ENCODE data around the gene NOS1.
"Not testable (repeated sequence)": the region's sequence is repeated elsewhere in the genome, so short reads cannot be mapped to it uniquely, and the experiment has no call there.

Gene NOS1

GRCh38 chr12:117262749-117263148 is 98.7 kb downstream of the NOS1 start:
- DNase-seq (ENCODE audit: low spot score), result no peak

- DNase-seq (ENCODE audit: low spot score), result no peak
Observed at GRCh38 chr12:117261247-117261646, 100.2 kb downstream of the NOS1 start.

GRCh38 chr12:117255386-117255785 is 106.0 kb downstream of the NOS1 start:
- no peak for DNase-seq (ENCODE audit: low spot score)

DNA sequence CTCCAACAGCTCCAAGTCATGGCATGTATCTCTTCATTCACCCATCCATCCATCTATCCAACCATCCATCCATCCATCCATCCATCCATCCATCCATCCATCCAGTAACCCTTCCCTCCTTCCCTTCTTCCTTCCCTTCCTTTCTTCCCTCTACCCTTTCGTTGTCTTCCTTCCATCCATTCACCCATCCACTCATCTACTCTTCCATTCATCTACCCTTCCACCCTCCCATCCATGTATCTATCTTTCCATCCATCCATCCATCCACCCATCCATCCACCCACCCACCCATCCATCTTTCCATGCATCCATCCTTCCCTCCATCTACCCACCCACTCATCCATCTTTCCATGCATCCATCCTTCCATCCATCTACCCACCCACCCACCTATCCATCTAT is 117.9 kb downstream of the NOS1 start:
- no peak for DNase-seq (ENCODE audit: low spot score)

- DNase-seq (ENCODE audit: low spot score), result no peak
Observed at GRCh38 chr12:117241697-117242096, 119.7 kb downstream of the NOS1 start.

DNA sequence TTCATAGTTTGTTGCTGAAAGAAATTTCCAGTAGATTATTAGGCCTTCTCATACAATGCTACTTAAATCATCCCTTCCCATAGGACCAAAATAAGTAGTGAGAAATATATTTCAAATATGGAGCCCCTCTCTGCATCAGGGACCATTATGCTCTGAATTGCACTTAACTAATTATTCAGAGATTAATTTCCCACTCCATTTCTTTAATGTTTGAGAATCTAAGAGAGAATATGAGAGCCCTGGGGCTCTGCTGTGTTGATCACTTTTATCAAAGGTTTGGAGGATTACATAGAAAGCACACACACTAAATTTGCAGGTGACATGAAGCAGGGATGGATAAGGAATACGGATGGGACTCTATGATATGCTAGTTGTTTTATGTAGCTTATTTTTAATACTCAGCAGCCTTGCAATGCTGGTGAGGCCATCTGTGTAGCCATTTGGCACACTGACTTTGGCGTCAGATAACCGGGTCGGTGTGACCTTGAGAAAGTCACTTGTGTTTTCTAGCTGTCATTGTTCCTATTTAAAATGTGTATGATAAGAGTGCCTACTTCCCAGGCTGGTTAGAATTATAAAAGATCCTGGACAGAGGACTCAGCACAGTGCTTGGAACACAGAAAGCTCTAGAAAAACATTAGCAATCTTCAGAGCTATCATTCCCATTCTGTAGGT is 121.2 kb downstream of the NOS1 start:
- DNase-seq (ENCODE audit: low spot score), result peak; percentile 2

GRCh38 chr12:117236456-117237001 is 124.9 kb downstream of the NOS1 start:
- DNase-seq (ENCODE audit: low spot score), result peak; percentile 87

- DNase-seq (ENCODE audit: low spot score), result no peak
Observed at GRCh38 chr12:117235261-117235660, 126.2 kb downstream of the NOS1 start.

DNA sequence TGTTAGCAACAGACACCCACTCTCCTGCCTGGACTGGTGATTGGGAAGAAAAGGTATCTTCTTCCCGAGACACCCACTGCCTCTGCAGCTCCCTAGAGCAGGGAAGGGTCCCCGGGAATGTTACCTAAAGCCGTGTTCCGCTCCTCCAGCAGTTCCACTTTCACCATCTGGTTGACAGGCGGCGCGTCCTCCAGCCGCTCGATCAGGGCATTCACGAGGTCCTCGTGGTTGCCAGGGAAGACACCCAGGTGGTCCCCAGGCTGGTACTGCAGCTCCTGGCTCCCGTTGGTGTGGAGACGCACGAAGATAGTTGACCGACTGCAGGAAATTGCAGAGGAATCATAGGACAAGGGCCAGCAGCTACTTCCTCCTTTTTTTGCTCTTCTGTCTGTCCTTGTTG is 127.0 kb downstream of the NOS1 start:
- no peak for DNase-seq (ENCODE audit: low spot score)

- DNase-seq (ENCODE audit: low spot score), result no peak
Observed at GRCh38 chr12:117231750-117232149, 129.7 kb downstream of the NOS1 start.

GRCh38 chr12:117228239-117228638 is 133.2 kb downstream of the NOS1 start:
- DNase-seq (ENCODE audit: low spot score), result no peak

GRCh38 chr12:117227000-117227653 is 134.3 kb downstream of the NOS1 start:
- no peak for DNase-seq (ENCODE audit: low spot score)

GRCh38 chr12:117226505-117226904 is 134.9 kb downstream of the NOS1 start:
- no peak for DNase-seq (ENCODE audit: low spot score)

DNA sequence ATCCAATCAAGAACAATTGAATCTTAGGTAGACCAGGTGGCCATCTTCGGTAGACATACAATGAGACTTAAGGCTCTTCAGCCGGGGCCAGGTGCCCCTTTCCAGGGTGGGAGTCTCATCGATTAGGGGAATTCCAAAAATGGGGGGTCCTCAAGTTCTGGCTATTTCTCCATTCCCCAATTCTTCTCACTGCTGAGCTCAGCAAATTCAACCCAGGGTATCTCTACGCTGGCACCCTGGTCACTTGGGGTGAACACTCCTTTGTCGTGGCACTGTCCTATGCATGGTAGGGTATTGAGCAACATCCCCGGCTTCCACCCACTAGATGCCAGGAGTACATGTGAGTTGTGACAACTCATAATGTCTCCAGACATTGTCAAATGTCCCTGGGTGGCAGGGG is 136.2 kb downstream of the NOS1 start:
- DNase-seq (ENCODE audit: low spot score), result no peak

DNA sequence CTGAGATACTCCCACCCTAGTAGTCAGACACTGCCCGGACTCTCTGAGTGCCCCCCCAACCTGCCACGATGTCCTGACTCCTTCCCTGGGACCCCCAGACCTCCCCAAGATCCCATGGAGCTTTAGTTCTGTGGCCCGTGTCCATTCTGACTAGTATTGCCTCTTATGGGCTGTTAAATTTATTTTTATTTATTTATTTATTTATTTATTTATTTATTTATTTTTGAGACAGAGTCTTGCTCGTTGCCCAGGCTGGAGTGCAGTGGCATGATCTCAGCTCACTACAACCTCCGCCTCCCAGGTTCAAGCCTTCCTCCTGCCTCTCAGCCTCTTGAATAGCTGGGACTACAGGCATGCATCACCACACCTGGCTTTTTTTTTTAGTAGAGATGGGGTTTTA is 140.5 kb downstream of the NOS1 start:
- not testable (repeated sequence) for DNase-seq (ENCODE audit: low spot score)

GRCh38 chr12:117218149-117218548 is 143.3 kb downstream of the NOS1 start:
- DNase-seq (ENCODE audit: low spot score), result no peak

- DNase-seq (ENCODE audit: low spot score), result no peak
Observed at GRCh38 chr12:117216686-117217085, 144.7 kb downstream of the NOS1 start.

GRCh38 chr12:117214797-117215196 is 146.6 kb downstream of the NOS1 start:
- no peak for DNase-seq (ENCODE audit: low spot score)

GRCh38 chr12:117213295-117213808 is 148.1 kb downstream of the NOS1 start:
- DNase-seq (ENCODE audit: low spot score), result no peak

- DNase-seq (ENCODE audit: low spot score), result peak; percentile 92
Observed at GRCh38 chr12:117212563-117213190, 148.7 kb downstream of the NOS1 start.

GRCh38 chr12:117210266-117210918 is 151.0 kb downstream of the NOS1 start:
- DNase-seq (ENCODE audit: low spot score), result no peak

- no peak for DNase-seq (ENCODE audit: low spot score)
Observed at GRCh38 chr12:117209626-117210025, 151.8 kb downstream of the NOS1 start.

Measured in cerebellar cortex (tissue), 1 donor.